H54 (cell line): ENCODE results near the gene SMC4.
"Not testable (repeated sequence)": the region's sequence is repeated elsewhere in the genome, so short reads cannot be mapped to it uniquely, and the experiment has no call there.

Experiments used
- DNase-seq: peaks from one replicate; pipeline ENCODE4 v3.0.0; 2011; ENCODE audit warnings: low spot score, mixed read lengths; ENCODE audit not compliant: insufficient read length
- FAIRE-seq: peaks from 3 replicates; lab custom pipeline; 2011; peaks lifted over from hg19 to GRCh38; lab: Jason Lieb, UNC
- POLR2A ChIP-seq: IDR thresholded peaks from 2 replicates; pipeline ENCODE4 v1.6.1; 2011; ENCODE audit warnings: low read depth, mild to moderate bottlenecking, low read length

The SMC4 gene

GRCh38 chr3:160399125-160400029 is at the start of gene SMC4, which contains the start of gene IFT80:
Gene SMC4 (plus strand): TSS chr3:160399650. CDS start chr3:160400827, 1,177 bp downstream.
Gene IFT80 (minus strand): TSS chr3:160399225. CDS start chr3:160384600, 14,625 bp downstream.
- peak; percentile 78 for TF ChIP-seq POLR2A
- peak; percentile 99 for FAIRE-seq
- DNase-seq, result peak; percentile 73

- no peak for DNase-seq
- no peak for TF ChIP-seq POLR2A
- no peak for FAIRE-seq
These were observed 43.6 kb upstream of the SMC4 start for GRCh38 chr3:160355826-160356225.

- FAIRE-seq, DNase-seq: not testable (repeated sequence)
These were observed 36.6 kb upstream of the SMC4 start for GRCh38 chr3:160362896-160363295.

- no peak for DNase-seq
- no peak for FAIRE-seq
- no peak for TF ChIP-seq POLR2A
These were observed 33.5 kb upstream of the SMC4 start for GRCh38 chr3:160365869-160366522.

GRCh38 chr3:160368804-160369203 is 30.6 kb upstream of the SMC4 start:
- FAIRE-seq, result no peak
- no peak for TF ChIP-seq POLR2A
- no peak for DNase-seq

GRCh38 chr3:160369784-160370183 is 29.7 kb upstream of the SMC4 start:
- no peak for FAIRE-seq
- no peak for TF ChIP-seq POLR2A
- no peak for DNase-seq

GRCh38 chr3:160370987-160371857 is 28.2 kb upstream of the SMC4 start:
- TF ChIP-seq POLR2A, result no peak
- no peak for FAIRE-seq

GRCh38 chr3:160372780-160373179 is 26.7 kb upstream of the SMC4 start:
- DNase-seq, result no peak

More at GRCh38 chr3:160370987-160371857, 28.2 kb upstream of the SMC4 start:
- no peak for DNase-seq

GRCh38 chr3:160373655-160374054 is 25.8 kb upstream of the SMC4 start:
- no peak for FAIRE-seq
- no peak for TF ChIP-seq POLR2A
- no peak for DNase-seq

More at GRCh38 chr3:160372780-160373179, 26.7 kb upstream of the SMC4 start:
- no peak for TF ChIP-seq POLR2A
- no peak for FAIRE-seq

- FAIRE-seq (no peak), DNase-seq (no peak)
- no peak for TF ChIP-seq POLR2A
These were observed 25.0 kb upstream of the SMC4 start for GRCh38 chr3:160374472-160374871.

- DNase-seq, result no peak
- no peak for FAIRE-seq
- no peak for TF ChIP-seq POLR2A
These were observed 24.5 kb upstream of the SMC4 start for GRCh38 chr3:160374925-160375324.

GRCh38 chr3:160376681-160377080 is 22.8 kb upstream of the SMC4 start:
- TF ChIP-seq POLR2A, result no peak
- DNase-seq (no peak), FAIRE-seq (no peak)

- FAIRE-seq (no peak), DNase-seq (no peak)
- no peak for TF ChIP-seq POLR2A
These were observed 20.9 kb upstream of the SMC4 start for GRCh38 chr3:160378331-160379109.
